Effector CD8-positive, alpha-beta T cell (primary cell): ENCODE data around the gene SLC26A9.

ENCODE experiments used
- DNase-seq: peaks from one replicate; lab custom pipeline; 2025; lab: John Stamatoyannopoulos, UW
- total RNA-seq, 4 experiments: gene quantifications; one replicate each; lab custom pipeline; 2026; lab: John Stamatoyannopoulos, UW

The SLC26A9 gene
- total RNA-seq = 0 to 0.24 (median 0.04) reads per million in 4 experiments

DNA sequence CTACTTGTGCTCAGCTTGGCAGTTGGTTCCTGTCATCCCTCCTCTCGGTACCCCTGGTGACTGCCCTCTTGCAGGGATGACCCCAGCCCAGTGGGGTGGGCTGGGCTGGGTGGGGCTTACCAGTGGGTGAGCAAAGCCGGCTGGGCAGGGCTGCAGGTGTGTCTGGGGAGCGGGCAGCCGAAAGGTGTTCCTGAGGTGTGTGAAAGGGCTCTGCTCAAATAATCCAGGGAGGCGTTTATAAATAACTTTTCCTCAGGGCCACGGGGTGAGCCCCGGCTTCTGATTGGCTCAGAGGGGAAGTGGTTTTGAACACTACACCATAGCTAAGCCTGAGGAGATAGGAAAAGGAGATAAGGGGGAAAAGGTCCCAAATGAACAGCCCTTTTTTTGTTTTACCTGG, at the start of gene SLC26A9:
Gene SLC26A9, minus strand, starts transcription at position 212 of the 400 bp plus-strand sequence. CDS start 7,636 bp downstream, outside the sequence.
- no peak for DNase-seq

GRCh38 chr1:205992218-205992882, 49.1 kb upstream of the SLC26A9 start:
- DNase-seq = no peak

GRCh38 chr1:205991237-205991636, 48.0 kb upstream of the SLC26A9 start:
- DNase-seq = no peak

GRCh38 chr1:205990226-205990625, 47.0 kb upstream of the SLC26A9 start:
- no peak for DNase-seq

DNA sequence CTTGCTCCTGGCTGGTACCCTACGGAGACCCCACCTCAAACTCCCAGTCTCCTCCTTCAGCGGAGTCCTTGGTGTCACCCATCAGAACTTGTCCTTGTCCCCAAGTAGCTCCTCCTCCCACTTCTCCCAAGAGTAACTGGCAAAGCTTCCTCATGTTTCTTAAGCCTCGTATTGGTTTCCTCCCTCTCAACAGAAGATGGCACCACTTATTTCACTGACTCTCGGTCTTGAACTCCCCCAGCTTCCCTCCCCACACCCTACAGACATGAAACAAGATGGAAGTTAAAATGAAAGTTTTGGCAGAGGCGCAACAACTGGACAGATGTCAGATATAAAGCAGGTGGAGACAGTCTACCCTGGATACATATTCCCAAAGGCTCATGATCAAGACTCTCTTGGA, 46.5 kb upstream of the SLC26A9 start:
- no peak for DNase-seq

- DNase-seq = no peak
These were observed 45.3 kb upstream of the SLC26A9 start for GRCh38 chr1:205988585-205988995.

DNA sequence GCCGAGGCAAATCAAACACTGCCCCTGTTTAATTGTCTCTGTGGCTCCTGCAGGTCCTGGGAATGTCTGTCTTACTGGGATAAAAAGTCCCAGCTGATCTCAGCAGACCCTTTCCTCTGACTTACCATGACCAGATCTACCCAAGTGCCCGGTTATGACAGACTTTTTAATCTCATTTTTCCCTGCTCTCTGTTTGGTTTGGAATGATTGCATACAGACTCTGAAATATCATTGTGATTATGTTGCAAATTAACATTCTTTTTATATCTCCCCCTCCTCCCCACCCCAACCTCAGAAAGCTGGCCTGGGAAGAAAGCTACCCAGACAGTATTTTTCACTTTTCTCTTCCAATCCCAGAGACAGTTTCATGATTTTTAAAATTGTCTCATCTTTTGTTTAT, 43.6 kb upstream of the SLC26A9 start:
- DNase-seq = no peak

DNA sequence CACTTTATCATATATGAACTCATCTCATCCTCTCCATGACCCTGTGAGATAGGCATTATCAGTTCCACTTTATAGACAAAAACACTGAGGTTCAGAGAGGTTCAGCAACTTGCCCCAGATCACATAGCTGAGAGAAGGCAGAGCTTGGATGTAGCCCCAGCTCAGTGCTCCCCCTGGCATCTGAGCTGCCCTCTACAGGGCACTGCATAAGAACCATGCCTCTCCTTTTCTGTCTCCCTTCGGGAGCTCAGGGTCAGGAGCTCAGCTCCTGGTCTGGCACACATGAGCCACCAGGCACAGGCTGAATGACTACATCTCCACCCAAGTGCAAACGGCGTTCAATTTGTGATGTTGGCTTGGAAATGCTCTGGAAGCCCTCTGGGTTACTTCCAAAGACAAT, 43.0 kb upstream of the SLC26A9 start:
- DNase-seq = no peak

DNA sequence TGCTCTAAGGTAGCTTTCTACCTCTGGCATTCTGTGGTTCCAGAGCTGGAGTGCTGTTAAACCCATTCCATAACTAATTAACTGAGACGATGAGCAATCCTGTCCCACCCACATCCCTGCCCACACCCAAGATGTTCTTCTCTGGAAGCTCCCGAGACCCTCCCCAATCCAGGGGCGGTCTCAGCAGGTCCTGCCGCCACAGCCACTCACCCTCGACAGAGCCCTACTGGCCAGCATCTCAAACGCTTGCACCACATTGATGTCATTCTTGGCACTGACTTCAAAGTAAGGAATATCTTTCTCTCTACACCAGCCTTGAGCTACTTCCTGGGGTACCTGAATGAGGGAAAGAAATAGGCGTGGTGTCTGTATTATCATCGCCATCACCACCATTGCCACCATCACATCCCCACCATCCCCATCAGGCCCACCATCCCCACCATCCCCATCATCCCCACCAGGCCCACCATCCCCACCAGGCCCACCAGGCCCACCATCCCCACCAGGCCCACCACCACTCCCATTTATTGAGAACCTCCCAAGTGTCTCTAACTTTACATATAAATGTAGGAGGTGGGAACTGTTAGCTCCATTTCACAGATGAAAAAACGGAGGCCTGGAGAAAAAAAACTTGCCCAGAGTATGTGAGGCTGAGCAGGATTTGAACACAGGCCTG, 42.2 kb upstream of the SLC26A9 start:
- no peak for DNase-seq

DNA sequence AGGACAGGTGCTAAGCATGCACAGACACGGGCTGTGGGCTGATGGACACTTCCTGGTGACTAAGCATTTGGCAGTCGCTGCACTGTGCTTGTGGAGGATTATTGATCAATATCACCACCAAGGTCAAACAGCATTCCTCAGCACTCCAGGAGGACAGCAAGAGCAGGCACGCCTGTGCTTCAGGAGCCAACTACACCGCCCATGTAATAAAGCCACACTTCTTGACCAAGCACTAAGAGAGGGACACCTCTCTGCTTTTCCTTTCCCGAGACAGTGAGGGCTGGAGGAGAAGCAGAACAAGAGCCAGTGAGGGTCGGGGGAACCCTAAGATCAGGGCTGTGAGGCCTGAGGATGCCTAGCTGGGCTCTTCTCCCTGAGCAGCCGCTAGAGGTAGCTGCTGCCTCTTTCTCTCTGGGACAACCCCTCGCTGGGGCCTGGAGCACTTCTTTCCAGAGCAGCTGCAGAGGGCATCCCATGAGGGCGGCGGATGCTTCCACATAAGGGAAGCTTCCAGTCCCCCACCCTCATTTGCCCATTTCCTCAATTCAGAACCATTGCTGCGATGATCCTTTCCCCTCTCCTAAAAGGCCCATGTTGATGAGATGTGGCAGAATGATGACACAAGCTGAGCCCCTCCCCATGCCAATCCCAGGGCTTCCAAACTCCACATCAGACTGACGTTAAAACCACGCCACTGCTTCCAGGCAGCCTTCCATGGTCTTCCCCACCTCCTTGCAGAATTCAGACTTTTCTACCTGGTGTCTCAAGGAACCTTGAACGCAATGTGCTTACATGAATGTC, 40.9 kb upstream of the SLC26A9 start:
- DNase-seq = no peak

DNA sequence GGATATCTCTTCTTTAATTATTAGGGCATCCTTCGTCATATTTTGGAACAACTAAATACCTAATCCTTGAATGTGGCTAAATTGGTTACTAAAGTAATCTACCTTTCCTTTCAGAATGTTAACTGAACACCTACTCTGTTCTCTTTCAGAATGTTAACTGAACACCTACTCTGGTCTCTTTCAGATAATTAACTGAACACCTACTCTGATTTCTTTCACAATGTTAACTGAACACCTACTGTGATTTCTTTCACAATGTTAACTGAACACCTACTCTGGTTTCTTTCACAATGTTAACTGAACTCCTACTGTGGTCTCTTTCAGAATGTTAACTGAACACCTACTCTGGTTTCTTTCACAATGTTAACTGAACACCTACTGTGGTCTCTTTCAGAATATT, 38.0 kb upstream of the SLC26A9 start:
- no peak for DNase-seq

GRCh38 chr1:205980237-205980870, 37.1 kb upstream of the SLC26A9 start:
- no peak for DNase-seq

DNA sequence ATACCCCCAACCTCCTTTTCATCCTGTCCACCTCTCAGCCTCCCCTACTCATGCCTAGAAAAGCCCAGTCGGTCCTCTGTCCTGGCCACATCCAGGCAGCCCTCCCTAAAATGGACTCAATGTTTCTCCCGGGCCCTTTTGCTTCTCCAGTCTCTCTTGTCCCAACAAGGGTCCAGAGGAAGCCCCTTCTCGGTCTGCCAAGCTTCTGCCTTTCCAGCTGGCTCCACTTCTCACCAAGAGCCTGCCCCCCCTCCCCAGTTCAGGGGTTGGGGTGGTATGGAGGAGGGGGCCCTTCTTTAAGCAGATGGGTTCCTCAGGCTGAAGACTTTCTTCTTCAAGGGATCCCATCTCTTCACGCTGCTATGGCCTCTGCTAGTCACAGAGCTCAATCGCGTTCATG, 36.0 kb upstream of the SLC26A9 start:
- DNase-seq = no peak

GRCh38 chr1:205978676-205979075, 35.4 kb upstream of the SLC26A9 start:
- no peak for DNase-seq

GRCh38 chr1:205977402-205978014, 34.3 kb upstream of the SLC26A9 start:
- DNase-seq = peak; percentile 54

- DNase-seq = no peak
These were observed 33.6 kb upstream of the SLC26A9 start for GRCh38 chr1:205976708-205977401.

- no peak for DNase-seq
These were observed 32.8 kb upstream of the SLC26A9 start for GRCh38 chr1:205976036-205976435.

GRCh38 chr1:205975387-205975998, 32.2 kb upstream of the SLC26A9 start:
- DNase-seq = no peak

DNA sequence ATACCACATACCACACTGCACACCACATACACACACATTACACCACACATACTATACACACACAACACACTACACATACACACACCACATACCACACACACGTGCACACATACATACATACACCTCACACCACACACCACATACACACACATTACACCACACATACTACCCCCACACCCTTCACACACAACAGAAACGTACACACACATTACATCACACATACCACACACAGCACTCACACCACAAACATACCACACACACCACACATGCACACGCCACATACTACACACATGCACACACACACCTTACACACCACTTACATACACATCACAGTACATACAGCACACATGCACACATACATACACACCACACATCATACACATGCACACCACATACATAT, 31.5 kb upstream of the SLC26A9 start:
- DNase-seq = no peak

- DNase-seq = no peak
These were observed 30.3 kb upstream of the SLC26A9 start for GRCh38 chr1:205973377-205974232.
